ENCODE results near the gene SH3GLB1. TPM values are rescaled to one million over a fixed set of nuclear protein-coding genes. Genes with fewer than 3 reads are reported as not detected.

Gene SH3GLB1
- total RNA-seq, 2 donors from 2014 or later = 57.0 to 67.7 TPM

DNA sequence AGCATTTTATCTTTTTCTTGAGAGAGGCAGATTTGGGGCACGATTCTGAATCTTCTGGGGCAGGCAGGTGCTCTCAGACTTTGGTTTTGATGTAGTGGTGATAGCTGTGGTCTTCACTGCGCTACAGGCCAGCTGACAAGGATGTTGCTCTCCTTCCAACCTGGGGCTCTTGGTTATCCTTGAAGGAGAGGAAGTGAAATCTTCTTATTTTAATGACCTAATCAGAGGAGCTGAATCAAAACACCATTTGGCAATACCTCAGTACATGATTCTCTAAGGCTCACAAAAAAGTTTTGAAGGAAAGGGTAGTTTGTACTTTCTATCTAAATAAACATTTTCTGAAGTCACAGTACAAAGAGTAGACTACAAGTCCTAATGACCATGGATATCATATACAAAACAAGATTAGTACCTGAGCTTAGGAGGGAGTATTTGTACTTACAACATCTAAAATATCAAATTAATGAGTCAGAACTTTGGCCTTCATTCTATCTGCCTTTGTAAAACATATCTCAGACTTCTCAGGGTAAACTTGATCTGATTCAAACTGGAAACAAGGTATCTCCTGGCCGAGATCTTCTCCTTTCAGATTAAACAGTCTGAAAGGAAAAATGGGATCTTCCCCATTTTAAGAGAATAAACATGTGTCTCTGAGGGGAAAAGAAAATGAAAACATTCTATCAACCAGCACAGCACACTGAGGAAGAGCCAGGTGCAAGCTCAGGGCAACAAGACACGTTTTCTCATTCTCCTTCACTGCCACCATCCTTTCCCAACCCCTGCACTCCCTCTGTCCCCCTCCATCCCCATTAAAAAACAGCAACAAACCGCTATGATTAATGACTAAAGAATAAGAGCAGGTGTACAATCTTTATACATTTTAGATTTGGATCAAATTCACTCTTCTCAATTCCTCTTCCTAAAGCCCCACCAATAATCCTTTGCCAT, 69.2 kb downstream of the SH3GLB1 start:
- Mint-ChIP-seq H3K4me3 (peak overlapping the region; percentile 49), H3K4me1 (peaks cover 7% of the 10 kb centered on the region), H3K36me3 (ENCODE audit: low read depth) (no peaks in the 10 kb centered on the region)

DNA sequence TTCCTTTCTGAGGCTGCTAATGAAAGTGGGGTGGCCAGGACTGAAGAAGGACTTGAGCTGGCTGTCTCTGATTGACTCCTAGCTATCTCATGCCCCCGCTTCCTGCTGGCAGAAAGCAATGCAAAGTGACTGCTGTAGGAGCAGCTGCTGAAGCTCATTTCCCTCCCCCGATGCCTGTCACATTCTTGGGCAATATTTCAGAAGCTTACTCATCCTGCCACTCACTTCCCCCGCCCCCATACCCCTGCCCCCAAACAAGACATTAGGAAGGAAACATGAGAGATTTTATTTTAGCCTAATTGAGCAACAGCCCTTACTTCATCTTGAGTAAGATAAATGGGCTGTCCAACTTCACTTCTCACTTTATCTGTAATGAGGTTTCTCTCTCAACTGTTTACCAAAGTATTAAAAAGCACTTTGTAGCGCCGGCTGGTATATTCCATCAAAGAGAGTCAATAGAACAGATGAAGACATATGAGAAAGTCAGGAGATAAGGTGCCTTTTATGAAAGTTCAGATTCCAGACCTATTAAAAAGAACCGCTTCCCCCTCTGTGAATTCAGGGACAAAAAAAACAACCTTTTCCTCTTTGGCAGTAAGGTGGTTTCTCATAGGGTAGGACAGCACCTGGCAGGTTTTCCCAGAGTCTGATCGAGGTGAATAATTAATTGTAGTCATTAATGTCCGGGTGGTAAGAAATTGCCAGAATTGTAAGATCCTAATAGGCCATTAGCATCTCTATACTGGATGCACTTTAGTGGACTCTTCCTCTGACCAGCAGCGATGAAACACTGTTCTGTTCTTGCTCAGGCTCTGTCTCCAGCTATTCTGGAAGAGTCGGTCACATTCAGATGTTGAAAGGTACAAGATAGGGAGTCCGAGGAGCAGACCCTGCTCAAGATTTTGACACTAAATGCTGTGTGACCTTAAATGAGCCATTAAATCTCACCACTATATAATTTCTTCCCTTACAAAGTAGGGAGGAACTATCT, 70.2 kb downstream of the SH3GLB1 start:
- peak; percentile 97 for ATAC-seq (replicated peaks)
- Mint-ChIP-seq H3K27ac (peak overlapping the region; percentile 69), H3K4me3 (peak overlapping the region; percentile 49)

More for the DNA sequence above, 69.2 kb downstream of the SH3GLB1 start:
- peak; percentile 8 for ATAC-seq (replicated peaks)
- Mint-ChIP-seq H3K9me3 (no peaks in the 10 kb centered on the region), H3K27me3 (no peaks in the 10 kb centered on the region), H3K27ac (peak overlapping the region; percentile 69)

DNA sequence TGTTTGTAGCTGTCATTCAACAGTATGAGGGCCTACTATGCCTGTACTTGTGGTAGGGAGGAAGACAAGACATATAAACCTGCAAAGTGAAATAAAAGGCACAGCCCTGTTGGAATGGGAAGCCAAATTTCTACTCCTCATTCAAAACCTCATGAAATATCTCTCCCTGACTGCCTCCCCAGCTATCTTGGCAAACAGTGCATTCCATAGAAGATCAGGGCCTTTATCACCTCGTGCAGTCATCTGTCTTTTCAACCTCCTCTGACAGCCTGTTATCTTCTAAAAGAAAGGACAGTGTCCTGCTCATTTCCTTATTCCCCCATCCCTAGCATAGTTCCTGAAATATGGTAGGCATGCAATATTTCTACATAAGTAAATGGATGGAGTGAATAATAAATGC, 71.0 kb downstream of the SH3GLB1 start:
- H3K36me3 Mint-ChIP-seq (ENCODE audit: low read depth) = no peaks in the 10 kb centered on the region
- no peak overlapping the region for H3K4me3 Mint-ChIP-seq
- H3K27ac Mint-ChIP-seq = no peak overlapping the region
- no peaks in the 10 kb centered on the region for H3K9me3 Mint-ChIP-seq
- H3K4me1 Mint-ChIP-seq = peaks cover 7% of the 10 kb centered on the region
- no peak for ATAC-seq (replicated peaks)
- no peaks in the 10 kb centered on the region for H3K27me3 Mint-ChIP-seq

More for the DNA sequence above, 70.2 kb downstream of the SH3GLB1 start:
- no peaks in the 10 kb centered on the region for H3K36me3 Mint-ChIP-seq (ENCODE audit: low read depth)
- no peaks in the 10 kb centered on the region for H3K9me3 Mint-ChIP-seq
- H3K27me3 Mint-ChIP-seq = no peaks in the 10 kb centered on the region
- H3K4me1 Mint-ChIP-seq = peaks cover 7% of the 10 kb centered on the region

DNA sequence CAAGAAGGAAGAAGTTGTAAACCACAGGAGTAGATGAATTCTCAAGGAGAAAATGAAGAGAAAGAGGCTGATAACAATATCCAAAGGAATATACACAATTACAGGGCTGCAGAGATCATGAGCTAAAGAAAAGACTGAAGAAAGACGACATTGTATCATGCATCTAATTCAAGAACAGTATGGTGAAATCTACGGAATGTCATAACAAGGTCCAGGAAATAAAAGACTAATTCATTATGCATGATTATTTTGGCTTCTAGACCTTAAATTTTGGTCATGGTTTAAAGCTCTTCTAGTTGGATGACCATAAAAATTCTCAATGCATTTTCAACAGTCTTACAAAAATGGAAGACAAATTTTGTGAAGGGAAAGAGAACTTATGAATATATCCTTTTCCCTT, 71.7 kb downstream of the SH3GLB1 start:
- no peak for ATAC-seq (replicated peaks)
- Mint-ChIP-seq H3K27ac (no peak overlapping the region), H3K4me3 (no peak overlapping the region), H3K36me3 (ENCODE audit: low read depth) (no peaks in the 10 kb centered on the region), H3K4me1 (peaks cover 7% of the 10 kb centered on the region), H3K9me3 (no peaks in the 10 kb centered on the region), H3K27me3 (no peaks in the 10 kb centered on the region)

DNA sequence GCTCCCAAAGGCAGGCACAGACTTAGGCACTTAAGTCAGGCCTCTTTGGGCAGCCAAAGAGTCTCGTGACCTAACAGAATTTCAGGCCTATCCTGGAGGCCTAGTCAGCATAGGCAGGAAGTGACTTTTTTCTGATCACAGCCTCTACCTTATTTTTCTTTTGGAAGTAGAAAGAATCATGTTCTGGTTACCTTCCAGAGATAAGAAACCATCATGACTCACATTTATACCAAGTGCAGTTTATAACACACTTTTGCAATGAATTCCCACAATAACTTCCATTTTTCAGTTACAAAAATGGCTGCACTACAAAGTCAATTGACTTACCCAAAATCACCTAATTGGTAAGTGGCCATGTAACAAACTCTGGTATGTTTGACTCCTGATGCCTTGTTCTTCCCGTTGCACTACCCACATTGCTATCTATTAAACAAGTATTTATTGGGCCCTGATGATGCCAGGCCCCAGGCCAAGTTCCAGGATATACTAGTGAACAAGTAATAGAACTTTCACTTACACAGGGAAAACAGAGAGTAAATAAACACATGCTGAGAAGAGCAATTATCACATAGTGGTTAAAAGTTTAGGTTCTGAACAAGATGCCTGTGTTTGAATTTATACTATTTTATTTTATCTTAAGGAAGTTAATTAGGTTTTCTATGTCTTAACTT, 74.3 kb downstream of the SH3GLB1 start:
- no peaks in the 10 kb centered on the region for H3K36me3 Mint-ChIP-seq (ENCODE audit: low read depth)
- no peak overlapping the region for H3K4me3 Mint-ChIP-seq

DNA sequence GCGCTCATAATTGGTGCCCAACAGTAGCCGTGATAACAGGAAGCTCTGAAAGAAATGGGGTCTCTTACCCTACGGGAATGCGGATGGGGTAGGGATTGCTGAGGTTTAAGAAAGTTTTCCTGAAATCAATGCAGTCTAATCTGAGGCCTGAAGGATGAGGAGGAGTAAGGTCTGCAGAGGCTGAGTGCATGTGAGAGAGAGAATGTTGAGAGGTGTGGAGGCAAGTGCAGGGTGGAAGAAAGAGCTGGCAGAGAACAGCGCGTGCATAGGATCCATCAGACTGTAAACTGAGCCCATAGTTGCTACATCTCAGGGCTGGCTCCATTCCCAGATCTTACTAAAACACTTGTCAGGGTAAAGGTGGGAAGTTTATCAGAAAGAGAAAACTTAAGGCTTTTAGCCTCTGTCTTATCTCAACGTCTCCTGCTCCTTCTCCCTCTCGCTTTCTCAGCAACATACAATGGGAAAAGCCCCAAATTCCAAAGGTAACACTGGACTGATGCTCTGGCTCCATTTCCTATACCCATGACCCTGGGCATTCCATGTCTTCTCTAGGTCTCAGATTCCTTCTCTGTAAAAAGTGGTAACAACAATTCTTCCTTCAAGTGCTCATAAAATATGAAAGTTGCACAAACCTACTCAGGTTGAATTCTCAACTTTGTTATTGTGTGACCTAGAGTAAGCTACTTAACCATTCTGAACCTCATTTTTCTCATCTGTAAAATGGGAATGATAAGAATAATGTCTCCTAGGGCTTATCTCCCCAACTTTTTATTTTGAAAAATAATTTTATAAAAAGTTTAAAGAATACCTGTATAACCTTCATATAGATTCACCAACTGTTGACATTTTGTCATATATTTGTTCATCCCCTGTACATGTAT, 75.2 kb downstream of the SH3GLB1 start:
- no peak for ATAC-seq (replicated peaks)
- Mint-ChIP-seq H3K4me1 (no peaks in the 10 kb centered on the region), H3K27me3 (no peaks in the 10 kb centered on the region), H3K27ac (no peak overlapping the region), H3K36me3 (ENCODE audit: low read depth) (no peaks in the 10 kb centered on the region), H3K4me3 (no peak overlapping the region), H3K9me3 (no peaks in the 10 kb centered on the region)

More for the DNA sequence above, 74.3 kb downstream of the SH3GLB1 start:
- H3K4me1 Mint-ChIP-seq = peaks cover 7% of the 10 kb centered on the region
- H3K27me3 Mint-ChIP-seq = no peaks in the 10 kb centered on the region
- H3K27ac Mint-ChIP-seq = no peak overlapping the region
- ATAC-seq (replicated peaks) = no peak
- no peaks in the 10 kb centered on the region for H3K9me3 Mint-ChIP-seq

DNA sequence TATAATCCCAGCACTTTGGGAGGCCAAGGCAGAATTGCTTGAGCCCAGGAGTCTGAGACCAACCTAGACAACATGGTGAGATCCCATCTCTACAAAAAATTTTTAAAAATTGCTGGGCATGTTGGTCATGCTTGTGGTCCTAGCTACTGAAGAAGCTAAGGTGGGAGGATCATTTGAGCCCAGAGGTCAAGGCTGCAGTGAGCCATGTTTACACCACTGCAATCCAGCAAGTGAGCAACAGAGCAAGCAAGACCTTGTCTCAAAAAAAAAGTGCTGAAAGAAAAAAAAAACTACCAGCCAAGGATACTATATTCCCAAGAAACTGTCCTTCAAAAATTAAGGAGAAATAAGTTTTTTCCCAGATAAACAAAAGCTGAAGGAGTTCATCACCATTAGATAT, 78.1 kb downstream of the SH3GLB1 start:
- H3K27ac Mint-ChIP-seq = no peak overlapping the region
- H3K27me3 Mint-ChIP-seq = no peaks in the 10 kb centered on the region
- H3K4me3 Mint-ChIP-seq = no peak overlapping the region
- ATAC-seq (replicated peaks) = no peak
- H3K36me3 Mint-ChIP-seq (ENCODE audit: low read depth) = no peaks in the 10 kb centered on the region
- H3K9me3 Mint-ChIP-seq = no peaks in the 10 kb centered on the region
- H3K4me1 Mint-ChIP-seq = no peaks in the 10 kb centered on the region

DNA sequence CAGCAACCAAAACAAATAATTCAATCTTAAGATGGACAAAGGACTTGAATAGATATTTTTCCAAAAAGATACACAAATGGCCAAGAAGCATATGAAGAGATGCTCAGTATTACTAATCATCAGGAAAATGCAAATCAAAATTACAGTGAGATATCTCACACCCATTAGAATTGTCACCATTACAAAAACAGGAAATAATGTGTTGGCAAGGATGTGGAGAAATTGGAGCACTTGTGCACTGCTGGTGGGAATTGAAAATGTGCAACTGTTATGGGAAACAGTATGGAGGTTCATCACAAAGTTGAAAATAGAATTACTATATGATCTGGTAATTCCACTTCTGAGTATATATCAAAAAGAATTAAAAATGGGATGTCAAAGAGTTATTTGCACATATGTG, 83.2 kb downstream of the SH3GLB1 start:
- Mint-ChIP-seq H3K9me3 (no peaks in the 10 kb centered on the region), H3K27ac (no peak overlapping the region), H3K36me3 (ENCODE audit: low read depth) (no peaks in the 10 kb centered on the region), H3K4me1 (no peaks in the 10 kb centered on the region), H3K27me3 (no peaks in the 10 kb centered on the region), H3K4me3 (no peak overlapping the region)
- ATAC-seq (replicated peaks) = no peak

DNA sequence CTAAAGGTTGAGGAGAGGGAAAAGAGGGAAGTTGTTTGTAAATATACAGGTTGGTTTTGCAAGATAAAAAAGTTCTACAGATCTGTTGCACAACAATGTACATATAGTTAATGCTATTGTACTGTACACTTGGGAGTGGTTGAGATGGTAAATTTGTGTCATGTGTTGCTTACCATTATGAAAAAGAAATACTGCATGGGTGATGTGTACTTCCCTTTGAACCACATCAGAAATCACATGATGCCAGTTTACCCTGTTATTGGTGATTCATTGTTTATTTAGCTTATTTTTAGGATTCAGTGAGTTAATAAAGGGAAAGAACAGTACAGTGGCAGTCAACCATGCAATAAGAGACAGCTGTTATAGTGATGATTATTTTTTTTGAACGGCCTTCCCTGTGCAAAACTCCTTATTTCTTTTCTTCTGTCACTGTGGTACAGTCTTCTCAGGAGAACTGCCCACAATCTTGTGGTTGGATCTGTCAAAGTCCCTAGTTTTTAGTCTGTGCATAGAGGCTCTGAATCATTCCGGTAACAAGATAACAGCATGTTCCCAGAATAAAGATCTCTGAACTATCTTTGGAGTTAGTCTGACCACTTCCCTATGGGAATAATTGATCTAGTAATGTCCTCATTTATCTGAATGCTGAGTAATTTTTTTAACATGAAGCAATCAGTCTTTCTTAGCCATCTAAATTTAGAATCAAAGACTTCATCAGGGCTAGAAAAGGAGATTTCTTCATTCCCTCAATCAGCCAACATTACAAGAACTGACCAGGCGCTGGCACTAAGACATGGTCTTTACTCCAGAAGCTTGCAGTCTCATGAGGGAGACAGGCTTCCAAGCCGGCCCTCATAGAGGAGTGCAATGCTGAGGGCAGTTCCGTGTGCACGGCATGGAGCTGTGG, 84.2 kb downstream of the SH3GLB1 start:
- Mint-ChIP-seq H3K4me1 (no peaks in the 10 kb centered on the region), H3K27me3 (no peaks in the 10 kb centered on the region), H3K4me3 (no peak overlapping the region), H3K36me3 (ENCODE audit: low read depth) (no peaks in the 10 kb centered on the region), H3K9me3 (no peaks in the 10 kb centered on the region), H3K27ac (no peak overlapping the region)
- ATAC-seq (replicated peaks) = peak; percentile 18

DNA sequence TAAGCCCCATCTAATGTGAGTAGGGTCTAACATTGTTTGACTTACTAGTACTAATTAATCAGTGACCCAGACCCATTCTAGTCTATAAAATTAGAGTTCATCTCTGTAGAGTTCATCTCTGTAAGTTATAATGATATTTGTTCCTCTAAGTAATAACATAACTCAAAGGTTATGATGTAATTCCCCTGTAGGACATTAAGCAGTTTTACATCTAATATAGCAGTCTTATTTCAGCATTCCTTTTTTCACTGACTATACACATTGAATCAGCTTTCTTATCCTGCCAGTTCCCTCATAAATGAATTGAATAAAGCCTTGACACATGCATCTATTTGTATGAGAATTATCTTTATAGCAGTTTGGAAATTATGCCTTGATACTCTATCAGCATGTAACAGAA, 90.9 kb downstream of the SH3GLB1 start:
- Mint-ChIP-seq H3K27ac (no peak overlapping the region), H3K36me3 (ENCODE audit: low read depth) (no peaks in the 10 kb centered on the region), H3K9me3 (no peaks in the 10 kb centered on the region), H3K27me3 (no peaks in the 10 kb centered on the region), H3K4me3 (no peak overlapping the region), H3K4me1 (no peaks in the 10 kb centered on the region)
- no peak for ATAC-seq (replicated peaks)
